ENCODE measurements around the gene GOLGA3.

DNA sequence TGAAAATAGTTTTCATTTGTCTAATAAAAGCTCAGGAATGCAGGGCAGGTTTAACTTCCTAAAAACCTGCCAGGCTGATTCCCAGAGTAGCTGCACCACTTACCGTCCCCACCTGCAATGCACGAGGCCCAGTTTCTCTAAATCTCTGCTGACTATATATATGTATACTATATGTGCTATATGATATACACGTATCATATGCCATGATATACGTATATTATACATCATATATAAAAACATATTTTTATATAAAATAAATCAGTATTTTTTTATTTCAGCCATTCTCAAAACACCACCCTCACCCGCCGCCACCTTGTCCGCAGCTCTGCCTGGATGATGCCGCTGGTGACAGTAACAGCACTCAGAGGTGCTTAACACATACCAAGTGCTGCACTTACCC lies 69.3 kb downstream of the GOLGA3 start:
- TF ChIP-seq, protein P1, sequence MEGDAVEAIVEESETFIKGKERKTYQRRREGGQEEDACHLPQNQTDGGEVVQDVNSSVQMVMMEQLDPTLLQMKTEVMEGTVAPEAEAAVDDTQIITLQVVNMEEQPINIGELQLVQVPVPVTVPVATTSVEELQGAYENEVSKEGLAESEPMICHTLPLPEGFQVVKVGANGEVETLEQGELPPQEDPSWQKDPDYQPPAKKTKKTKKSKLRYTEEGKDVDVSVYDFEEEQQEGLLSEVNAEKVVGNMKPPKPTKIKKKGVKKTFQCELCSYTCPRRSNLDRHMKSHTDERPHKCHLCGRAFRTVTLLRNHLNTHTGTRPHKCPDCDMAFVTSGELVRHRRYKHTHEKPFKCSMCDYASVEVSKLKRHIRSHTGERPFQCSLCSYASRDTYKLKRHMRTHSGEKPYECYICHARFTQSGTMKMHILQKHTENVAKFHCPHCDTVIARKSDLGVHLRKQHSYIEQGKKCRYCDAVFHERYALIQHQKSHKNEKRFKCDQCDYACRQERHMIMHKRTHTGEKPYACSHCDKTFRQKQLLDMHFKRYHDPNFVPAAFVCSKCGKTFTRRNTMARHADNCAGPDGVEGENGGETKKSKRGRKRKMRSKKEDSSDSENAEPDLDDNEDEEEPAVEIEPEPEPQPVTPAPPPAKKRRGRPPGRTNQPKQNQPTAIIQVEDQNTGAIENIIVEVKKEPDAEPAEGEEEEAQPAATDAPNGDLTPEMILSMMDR (optimal IDR thresholded peaks at IDR 0.05 in 1 of 3, IDR thresholded peaks at IDR 0.05 in 1 of 3, conservative IDR thresholded peaks at IDR 0.05 in 1 of 3; ENCODE audit: extremely low read depth in 1 of 3, insufficient read depth in 2 of 3, low read length in 3 of 3): no peak
- no peak for TF ChIP-seq EZH2 (IDR thresholded peaks at IDR 0.05; ENCODE audit: low read length)

Data from keratinocyte (primary cell).